HL-60 (cell line): ENCODE data around the gene KHDC4.
A peak's percentile ranks its signal among the peaks of the same experiment; 100 is the strongest.

Source experiments
- POLR2AphosphoS5 ChIP-seq: IDR thresholded peaks from 2 replicates; pipeline ENCODE4 v1.6.1; 2012; ENCODE audit warnings: low read depth
- TF ChIP-seq, protein P1 (sequence below): IDR thresholded peaks from one replicate; pipeline ENCODE4 v1.5.1; 2011; ENCODE audit warnings: low read length, control low read depth, inconsistent platforms; ENCODE audit not compliant: insufficient read depth
- TF ChIP-seq, protein P2 (sequence below): IDR thresholded peaks from 2 replicates; pipeline ENCODE4 v1.6.1; 2012; ENCODE audit warnings: low read depth; ENCODE audit not compliant: insufficient replicate concordance

DNA sequence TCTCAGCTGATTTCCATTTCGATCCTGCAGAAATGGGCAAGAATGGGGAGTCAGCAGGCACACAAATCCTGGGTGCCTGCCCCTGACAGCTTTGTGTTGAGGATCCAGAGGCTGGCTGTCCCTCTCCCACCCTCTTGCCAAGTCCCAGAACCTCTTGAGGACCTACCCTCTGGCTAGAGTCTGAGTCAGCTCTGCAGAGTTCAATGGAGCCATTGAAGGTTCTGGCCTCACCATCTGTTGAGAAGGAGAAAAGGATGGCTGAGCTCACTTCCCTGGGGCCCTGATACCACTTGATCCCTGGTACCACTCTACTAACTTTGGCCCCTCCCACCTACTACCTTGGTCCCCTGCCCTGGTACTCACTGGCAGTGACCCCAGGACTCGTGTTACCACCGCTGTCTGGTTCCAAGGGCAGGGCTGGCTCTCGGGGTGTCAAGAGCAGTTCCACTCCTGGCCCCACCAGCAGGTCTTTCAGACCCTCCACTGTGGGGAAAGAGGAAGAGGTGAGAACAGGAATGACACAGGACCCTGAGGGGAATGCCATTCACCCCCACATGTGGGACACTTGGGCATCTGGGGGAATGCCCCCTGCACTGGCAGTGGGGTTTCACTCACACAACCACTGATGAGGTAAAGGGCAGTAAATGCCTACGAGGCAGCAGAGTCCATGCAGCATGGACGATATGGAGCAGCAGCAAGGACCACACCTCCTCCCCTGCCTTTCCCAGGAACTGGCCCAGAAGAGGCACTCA, 17.7 kb upstream of the KHDC4 start:
- TF ChIP-seq, protein P1, sequence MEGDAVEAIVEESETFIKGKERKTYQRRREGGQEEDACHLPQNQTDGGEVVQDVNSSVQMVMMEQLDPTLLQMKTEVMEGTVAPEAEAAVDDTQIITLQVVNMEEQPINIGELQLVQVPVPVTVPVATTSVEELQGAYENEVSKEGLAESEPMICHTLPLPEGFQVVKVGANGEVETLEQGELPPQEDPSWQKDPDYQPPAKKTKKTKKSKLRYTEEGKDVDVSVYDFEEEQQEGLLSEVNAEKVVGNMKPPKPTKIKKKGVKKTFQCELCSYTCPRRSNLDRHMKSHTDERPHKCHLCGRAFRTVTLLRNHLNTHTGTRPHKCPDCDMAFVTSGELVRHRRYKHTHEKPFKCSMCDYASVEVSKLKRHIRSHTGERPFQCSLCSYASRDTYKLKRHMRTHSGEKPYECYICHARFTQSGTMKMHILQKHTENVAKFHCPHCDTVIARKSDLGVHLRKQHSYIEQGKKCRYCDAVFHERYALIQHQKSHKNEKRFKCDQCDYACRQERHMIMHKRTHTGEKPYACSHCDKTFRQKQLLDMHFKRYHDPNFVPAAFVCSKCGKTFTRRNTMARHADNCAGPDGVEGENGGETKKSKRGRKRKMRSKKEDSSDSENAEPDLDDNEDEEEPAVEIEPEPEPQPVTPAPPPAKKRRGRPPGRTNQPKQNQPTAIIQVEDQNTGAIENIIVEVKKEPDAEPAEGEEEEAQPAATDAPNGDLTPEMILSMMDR, result no peak
- TF ChIP-seq, protein P2, sequence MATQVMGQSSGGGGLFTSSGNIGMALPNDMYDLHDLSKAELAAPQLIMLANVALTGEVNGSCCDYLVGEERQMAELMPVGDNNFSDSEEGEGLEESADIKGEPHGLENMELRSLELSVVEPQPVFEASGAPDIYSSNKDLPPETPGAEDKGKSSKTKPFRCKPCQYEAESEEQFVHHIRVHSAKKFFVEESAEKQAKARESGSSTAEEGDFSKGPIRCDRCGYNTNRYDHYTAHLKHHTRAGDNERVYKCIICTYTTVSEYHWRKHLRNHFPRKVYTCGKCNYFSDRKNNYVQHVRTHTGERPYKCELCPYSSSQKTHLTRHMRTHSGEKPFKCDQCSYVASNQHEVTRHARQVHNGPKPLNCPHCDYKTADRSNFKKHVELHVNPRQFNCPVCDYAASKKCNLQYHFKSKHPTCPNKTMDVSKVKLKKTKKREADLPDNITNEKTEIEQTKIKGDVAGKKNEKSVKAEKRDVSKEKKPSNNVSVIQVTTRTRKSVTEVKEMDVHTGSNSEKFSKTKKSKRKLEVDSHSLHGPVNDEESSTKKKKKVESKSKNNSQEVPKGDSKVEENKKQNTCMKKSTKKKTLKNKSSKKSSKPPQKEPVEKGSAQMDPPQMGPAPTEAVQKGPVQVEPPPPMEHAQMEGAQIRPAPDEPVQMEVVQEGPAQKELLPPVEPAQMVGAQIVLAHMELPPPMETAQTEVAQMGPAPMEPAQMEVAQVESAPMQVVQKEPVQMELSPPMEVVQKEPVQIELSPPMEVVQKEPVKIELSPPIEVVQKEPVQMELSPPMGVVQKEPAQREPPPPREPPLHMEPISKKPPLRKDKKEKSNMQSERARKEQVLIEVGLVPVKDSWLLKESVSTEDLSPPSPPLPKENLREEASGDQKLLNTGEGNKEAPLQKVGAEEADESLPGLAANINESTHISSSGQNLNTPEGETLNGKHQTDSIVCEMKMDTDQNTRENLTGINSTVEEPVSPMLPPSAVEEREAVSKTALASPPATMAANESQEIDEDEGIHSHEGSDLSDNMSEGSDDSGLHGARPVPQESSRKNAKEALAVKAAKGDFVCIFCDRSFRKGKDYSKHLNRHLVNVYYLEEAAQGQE, result no peak
- 0 out of 2 replicates have a peak, but pooled peaks have one; percentile 18 for TF ChIP-seq POLR2AphosphoS5
